Erythroblast (primary cell): ENCODE data around the gene CHIA.

Source experiments
- GATA1 ChIP-seq: IDR thresholded peaks from 2 replicates; pipeline ENCODE4 v1.6.1; 2011; ENCODE audit warnings: low read depth, mild to moderate bottlenecking, control low read depth, low read length, moderate library complexity
- POLR2A ChIP-seq: IDR thresholded peaks from 2 replicates; pipeline ENCODE4 v1.6.1; 2011; ENCODE audit warnings: mild to moderate bottlenecking, low read length

- TF ChIP-seq POLR2A (no peak), GATA1 (no peak)
Measured at GRCh38 chr1:111286912-111287311, 3.7 kb upstream of the CHIA start.
